Hematopoietic multipotent progenitor cell treated with erythropoietin and hydrocortisone succinate and interleukin-3 and kit ligand, for 4 days (in vitro differentiated cells): ENCODE data around the gene SEC24C.
"Not testable (repeated sequence)": the region's sequence is repeated elsewhere in the genome, so short reads cannot be mapped to it uniquely, and the experiment has no call there.

Source experiments
- DNase-seq: peaks from one replicate; pipeline ENCODE4 v3.0.0-alpha.2; 2015

Gene SEC24C

GRCh38 chr10:73773152-73773879 lies 29.1 kb downstream of the SEC24C start:
- no peak for DNase-seq

GRCh38 chr10:73774637-73775036 lies 30.5 kb downstream of the SEC24C start:
- peak; percentile 86 for DNase-seq

DNA sequence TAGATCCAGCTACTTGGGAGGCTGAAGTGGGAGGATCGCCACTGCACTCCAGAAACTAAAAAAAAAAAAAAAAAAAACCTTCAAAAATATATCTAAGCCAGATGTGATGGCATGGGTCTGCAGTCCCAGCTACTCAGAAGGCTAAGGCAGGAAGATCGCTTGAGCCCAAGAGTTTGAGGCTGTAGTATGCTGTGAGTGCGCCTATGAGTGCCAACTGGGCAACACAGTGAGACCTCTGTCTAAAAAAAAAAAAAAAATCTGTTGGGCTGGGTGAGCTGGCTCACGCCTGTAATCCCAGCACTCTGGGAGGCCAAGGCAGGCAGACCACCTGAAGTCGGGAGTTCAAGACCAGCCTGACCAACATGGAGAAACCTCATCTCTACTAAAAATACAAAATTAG lies 34.8 kb downstream of the SEC24C start:
- DNase-seq, result no peak

GRCh38 chr10:73779539-73780197 lies 35.5 kb downstream of the SEC24C start:
- no peak for DNase-seq

GRCh38 chr10:73780301-73780700 lies 36.1 kb downstream of the SEC24C start:
- DNase-seq, result no peak

DNA sequence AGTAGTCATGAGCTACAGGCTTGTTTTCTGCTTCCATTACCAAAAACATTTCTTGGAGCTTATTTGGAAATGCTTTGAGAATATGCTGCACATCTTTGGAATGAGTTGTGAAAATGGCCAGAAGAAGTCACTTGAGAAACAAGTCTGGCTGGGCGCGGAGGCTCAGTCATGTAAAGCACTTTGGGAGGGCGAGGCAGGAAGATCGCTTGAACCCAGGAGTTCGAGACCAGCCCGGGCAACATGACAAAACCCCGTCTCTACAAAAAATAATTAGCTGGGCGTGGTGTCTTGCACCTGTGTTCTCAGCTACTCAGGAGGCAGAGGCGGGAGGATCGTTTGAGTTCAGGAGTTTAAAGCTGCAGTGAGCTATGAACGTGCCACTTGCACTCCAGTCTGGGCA lies 36.8 kb downstream of the SEC24C start:
- DNase-seq, result no peak

DNA sequence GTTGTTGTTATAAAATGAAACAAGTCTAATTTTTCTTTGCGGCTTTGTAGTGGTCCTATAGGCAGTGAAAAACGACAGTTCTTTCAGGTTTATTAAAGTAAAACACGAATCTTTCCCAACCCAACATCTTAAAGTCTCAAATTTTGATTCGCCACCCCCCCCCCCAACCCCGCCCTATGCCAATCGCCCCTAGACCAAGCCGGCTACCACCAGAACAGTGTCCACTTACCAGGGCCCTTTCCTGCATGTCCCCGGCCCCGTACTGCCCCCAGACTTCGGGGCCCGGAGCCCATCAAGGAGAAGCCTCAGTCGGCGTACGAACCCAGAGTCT lies 37.3 kb downstream of the SEC24C start:
- no peak for DNase-seq

- peak; percentile 96 for DNase-seq
Measured at GRCh38 chr10:73781879-73782748, 37.9 kb downstream of the SEC24C start, which contains the start of gene CHCHD1. CHCHD1 (plus strand) TSS chr10:73782048; CDS start chr10:73782076, 28 bp downstream.

DNA sequence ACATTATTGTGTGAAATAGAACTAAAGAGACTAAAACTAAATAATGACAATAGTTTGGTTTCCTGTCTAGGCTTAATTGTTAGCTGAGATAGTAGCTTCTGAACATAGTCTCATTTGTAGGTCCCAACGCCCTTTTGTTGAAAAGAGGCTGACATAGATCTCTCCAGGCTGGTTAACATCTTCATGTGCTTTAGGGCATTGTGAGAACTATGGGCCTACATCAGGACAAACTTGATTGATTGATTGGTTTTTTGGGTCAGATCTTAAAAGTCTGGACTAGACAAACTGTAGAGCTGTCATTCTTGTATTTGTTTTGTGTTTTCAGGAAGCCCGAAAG lies 38.5 kb downstream of the SEC24C start:
- no peak for DNase-seq

DNA sequence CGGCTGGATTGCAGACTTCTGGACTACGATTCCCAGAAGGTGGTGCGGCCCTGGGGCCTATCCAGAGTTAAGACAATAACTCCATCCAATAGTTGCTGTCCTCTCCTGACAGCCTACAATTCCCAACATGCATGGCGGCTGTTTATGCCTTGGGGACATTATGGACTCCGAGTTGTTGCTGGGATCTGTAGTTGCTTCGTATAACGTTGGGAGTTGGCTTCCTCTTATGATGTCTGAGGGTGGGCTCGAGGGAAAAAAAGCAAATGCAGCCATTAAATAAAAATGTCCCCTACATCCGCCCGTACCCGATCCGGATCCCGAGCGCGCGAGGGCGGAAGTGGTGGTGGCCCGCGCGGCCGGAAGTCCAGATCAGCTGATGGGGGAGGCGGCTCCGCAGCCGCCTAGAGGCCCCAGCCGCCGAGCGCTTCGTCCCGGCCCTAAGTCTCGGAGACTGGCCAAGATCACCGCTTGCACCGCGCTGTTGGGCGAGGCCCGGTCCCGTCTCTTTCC lies 41.1 kb downstream of the SEC24C start, which contains the start of gene ZSWIM8:
TSS of gene ZSWIM8 (plus strand) at position 396 of the 510 bp plus-strand sequence. CDS start 273 bp downstream, outside the sequence.
- DNase-seq, result peak; percentile 98

- DNase-seq, result peak; percentile 48
Measured at GRCh38 chr10:73785721-73786511, 41.7 kb downstream of the SEC24C start.

- no peak for DNase-seq
Measured at GRCh38 chr10:73786512-73786885, 42.3 kb downstream of the SEC24C start.

DNA sequence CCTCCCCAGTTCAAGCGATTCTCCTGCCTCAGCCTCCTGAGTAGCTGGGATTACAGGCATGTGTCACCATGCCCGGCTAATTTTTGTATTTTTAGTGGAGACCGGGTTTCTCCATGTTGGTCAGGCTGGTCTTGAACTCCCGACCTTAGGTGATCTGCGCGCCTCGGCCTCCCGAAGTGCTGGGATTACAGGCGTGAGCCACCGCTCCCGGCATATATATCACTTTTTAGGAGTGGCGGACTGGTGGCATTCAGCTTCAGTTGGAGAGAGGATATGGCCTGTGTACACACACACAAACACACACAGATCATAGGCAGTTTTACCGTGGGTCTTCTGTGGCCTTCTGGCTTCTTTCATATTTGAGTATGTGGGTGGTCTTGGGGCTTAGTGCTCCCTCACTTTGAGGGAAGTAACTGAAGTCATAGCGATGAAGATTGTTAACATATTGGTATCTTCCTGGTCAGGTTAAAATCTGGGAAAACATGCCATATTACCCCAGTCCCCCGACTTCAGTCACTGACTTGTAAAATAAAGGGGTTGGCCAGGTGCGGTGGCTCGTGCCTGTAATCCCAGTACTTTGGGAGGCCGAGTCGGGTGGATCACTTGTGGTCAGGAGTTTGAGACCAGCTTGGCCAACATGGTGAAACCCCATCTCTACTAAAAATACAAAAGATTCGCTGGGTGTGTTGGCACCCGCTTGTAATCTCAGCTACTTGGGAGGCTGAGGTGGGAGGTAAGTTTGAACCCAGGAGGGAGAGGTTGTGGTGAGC lies 43.0 kb downstream of the SEC24C start:
- DNase-seq, result not testable (repeated sequence)

DNA sequence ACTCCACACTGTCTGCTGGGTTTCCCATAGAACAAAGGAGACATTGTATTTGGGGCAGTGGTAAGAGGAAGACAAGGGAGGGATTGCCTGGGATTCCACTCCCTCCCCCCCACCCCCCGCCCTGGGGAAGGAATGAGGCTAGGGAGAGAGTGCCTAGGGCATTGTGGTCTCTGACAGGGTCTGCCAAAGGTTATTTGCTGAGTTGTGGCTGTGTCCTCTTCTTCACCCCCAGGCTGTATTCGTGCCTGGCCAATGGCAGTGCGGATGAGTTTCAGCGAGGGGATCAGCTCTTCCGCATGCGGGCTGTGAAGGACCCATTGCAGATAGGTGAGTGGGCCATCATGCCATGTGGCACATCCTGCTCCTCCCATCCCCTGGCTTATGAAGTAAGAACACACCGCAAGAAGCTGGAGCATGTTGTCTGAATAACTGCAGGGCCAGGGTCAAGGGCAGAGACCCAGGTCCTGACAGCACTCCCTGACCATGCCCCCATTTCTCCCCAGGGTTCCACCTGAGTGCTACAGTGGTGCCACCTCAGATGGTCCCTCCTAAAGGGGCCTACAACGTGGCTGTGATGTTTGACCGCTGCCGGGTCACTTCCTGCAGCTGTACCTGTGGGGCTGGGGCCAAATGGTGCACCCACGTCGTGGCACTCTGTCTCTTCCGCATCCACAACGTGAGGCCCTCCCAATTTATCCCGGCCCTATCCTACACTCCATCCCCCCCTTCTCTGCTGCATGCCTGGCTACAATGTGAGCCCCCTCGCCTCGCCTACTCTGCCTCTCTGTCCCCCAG lies 44.9 kb downstream of the SEC24C start:
- no peak for DNase-seq

- DNase-seq, result no peak
Measured at GRCh38 chr10:73789659-73790055, 45.5 kb downstream of the SEC24C start.

- DNase-seq, result no peak
Measured at GRCh38 chr10:73790886-73791625, 46.9 kb downstream of the SEC24C start.

DNA sequence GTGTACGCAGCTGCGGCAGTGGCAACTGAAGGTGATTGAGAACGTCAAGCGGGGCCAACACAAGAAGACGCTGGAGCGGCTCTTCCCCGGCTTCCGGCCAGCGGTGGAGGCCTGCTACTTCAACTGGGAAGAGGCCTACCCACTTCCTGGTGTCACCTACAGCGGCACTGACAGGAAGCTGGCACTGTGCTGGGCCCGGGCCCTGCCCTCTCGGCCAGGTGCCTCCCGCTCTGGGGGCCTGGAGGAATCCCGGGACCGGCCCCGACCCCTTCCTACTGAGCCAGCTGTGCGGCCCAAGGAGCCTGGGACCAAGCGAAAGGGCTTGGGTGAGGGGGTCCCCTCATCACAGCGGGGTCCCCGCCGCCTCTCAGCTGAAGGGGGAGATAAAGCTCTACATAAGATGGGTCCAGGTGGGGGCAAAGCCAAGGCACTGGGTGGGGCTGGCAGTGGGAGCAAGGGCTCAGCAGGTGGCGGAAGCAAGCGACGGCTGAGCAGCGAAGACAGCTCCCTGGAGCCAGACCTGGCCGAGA lies 47.8 kb downstream of the SEC24C start:
- DNase-seq, result no peak

GRCh38 chr10:73793456-73793855 lies 49.3 kb downstream of the SEC24C start:
- DNase-seq, result no peak

DNA sequence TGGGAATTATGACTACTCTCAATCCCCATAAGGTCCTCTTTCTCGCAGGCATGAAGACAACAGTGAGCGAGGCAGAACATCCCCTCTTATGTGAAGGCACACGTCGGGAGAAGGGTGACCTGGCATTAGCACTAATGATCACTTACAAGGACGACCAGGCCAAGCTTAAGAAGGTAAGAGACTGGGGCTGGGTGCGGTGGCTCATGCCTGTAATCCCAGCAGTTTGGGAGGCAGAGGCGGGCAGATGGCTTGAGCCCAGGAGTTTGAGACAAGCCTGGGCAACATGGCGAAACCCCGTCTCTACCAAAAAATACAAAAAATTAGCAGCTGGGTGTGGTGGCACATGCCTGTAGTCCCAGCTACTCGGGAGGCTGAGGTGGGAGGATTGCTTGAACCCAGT lies 51.3 kb downstream of the SEC24C start:
- not testable (repeated sequence) for DNase-seq

DNA sequence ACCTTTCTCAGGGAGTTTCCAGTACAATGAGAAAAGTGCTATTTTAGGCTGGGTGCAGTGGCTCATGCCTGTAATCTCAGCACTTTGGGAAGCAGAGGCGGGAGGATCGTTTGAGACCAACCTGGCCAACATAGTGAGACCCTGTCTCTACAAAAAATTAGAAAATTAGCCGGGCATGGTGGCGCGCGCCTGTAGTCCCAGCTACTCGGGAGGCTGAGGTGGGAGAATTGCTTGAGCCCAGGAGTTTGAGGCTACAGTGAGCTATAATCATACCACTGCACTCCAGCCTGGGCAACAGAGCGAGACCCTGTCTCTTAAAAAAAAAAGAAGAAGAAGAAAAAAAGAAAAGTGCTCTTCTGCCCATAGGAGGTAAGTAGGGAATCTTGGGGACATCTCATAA lies 51.9 kb downstream of the SEC24C start:
- DNase-seq, result not testable (repeated sequence)
